Cardiac septum (tissue), 1 donor: Measurements from ENCODE around the gene COG4. TPM values are rescaled to one million over a fixed set of nuclear protein-coding genes. Genes with fewer than 3 reads are reported as not detected.
"Not testable (repeated sequence)": the region's sequence is repeated elsewhere in the genome, so short reads cannot be mapped to it uniquely, and the experiment has no call there.

Experiments
- DNase-seq: peaks from one replicate; pipeline ENCODE4 v3.0.0-alpha.2; 2020; ENCODE audit warnings: low spot score
- intact Hi-C: fragments of 100-400 bp; cut with DNase I; formaldehyde crosslinking; loops from one replicate; pipeline ENCODE4 v1.14.0; 2022
- long read RNA-seq: library from polyadenylated mRNA; unstranded; transcript quantifications from one replicate; pipeline ENCODE4 v2.0.0, GENCODE V29; 2021
- total RNA-seq: library from RNA; stranded (reverse); fragmentation: NEBNext Ultra II Directional; extraction: Animal tissue kit (Norgen Biotek cat#: 25700); gene quantifications from one replicate; pipeline ENCODE4 v1.2.1, GENCODE V29; 2021
- donor health status: DM: no; HTN: no; CAD: no.

COG4 gene
- 36.3 TPM for total RNA-seq
- long read RNA-seq, transcript COG4-201 (19 exons, 2,833 nt): major isoform, 93 of 118 reads
- long read RNA-seq, partial matches to known transcripts: 10 of 118 reads
- long read RNA-seq, other reads (novel, unspliced or antisense): 14 of 118 reads

DNA sequence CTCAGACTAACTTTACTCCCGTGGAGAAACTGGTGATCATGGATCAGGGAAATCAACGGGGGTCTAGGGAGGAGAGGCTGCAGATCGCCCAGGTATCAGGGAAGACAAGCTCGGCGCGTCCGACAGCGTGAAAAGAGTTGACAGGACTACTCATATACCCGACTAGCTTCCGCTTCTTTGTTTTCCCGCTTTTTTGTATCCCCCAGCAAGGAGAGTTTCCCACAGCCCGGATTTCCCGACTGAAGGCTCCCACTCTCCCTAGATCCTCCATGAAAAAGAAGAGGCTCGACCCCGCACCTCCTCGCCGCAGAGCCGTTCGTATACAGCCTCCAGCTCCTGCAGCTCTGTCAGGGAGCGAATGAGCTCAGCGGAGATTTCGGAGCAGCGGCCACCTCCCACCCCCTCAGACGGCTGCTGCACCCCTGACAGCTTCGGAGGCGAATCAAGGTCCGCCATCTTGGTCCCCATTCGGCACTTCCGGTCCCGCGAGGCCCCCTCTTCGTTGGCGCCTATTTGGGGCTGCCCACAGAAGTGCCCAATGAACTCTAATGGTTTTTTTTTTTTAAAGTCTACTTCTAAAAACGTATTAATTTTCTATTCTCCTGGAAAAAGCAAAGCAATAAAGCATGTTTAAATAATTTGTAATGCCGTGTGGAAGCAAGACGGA lies at the start of gene COG4:
COG4 (minus strand) TSS at position 479 of the 667 bp plus-strand sequence; CDS start at position 468, 11 bp downstream.
- peak; percentile 93 for DNase-seq
- intact Hi-C loops: no loop called here

DNA sequence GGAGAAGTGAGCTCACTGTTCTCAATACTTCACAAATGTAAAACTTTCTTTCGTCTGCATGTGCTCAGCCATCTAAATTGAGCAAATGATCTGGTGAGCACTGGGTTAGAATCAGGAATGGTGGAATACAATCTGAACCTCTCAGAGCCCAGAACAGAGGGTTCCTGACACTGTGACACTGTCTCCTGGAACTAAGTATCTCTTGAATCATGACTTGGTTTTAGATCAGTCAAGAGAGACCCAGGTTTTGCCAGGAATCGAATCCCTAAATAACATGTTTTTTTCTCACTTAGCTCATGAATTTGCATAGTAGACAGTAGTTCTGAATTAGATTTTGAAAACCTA lies 49.5 kb upstream of the COG4 start:
- DNase-seq: no peak
- intact Hi-C loops: loop anchor here (5.0 kb wide), 1 partner anchor 36 kb away; no protein-coding TSS in a partner anchor

DNA sequence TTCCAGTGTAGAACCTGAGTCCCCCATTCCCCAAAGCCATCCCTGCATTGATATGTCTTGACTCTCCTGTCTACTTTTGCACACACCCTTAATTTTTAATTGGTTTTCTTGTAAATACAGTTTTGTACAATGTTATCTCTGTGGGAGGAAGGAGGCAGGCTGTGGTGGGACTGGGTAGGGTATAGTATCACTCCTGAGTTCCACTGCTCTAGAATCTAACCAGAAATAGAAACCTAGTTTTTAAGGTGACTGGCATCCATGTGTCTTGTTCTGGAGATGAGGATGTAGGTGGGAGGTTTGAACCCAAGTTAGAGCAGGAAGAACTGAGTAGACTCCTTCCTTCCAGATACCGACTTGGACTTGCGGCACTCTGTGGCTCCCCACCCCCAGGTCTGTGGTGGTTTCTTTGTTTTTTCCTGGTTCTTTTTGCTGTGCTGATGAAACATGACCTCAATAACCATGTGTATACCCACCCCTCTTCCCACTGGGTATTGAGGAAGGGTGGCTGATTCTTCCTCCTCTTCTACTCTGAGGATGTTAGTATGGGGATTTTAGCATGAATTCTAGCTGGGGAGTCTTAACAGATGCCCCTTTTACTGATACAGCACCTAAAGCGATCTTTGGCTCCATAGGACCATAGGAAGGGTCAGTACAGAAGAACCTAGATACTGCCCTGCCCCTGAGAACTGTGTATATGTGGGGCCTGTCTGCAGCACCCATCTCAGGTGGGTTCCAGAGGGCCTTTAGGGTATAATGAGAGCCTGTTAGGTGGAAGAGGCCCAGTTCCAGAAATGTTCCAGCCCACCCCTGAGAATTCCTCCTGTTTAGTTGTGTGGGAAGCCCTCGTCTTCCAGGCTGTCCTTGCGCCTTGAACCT lies 48.9 kb upstream of the COG4 start:
- DNase-seq: peak; percentile 6
- intact Hi-C loops: loop anchor here (5.0 kb wide), 1 partner anchor 35 kb away; no protein-coding TSS in a partner anchor

GRCh38 chr16:70571623-70572022 lies 48.3 kb upstream of the COG4 start:
- no peak for DNase-seq
- intact Hi-C loops: loop anchor here (5.0 kb wide), 1 partner anchor 34 kb away; no protein-coding TSS in a partner anchor

DNA sequence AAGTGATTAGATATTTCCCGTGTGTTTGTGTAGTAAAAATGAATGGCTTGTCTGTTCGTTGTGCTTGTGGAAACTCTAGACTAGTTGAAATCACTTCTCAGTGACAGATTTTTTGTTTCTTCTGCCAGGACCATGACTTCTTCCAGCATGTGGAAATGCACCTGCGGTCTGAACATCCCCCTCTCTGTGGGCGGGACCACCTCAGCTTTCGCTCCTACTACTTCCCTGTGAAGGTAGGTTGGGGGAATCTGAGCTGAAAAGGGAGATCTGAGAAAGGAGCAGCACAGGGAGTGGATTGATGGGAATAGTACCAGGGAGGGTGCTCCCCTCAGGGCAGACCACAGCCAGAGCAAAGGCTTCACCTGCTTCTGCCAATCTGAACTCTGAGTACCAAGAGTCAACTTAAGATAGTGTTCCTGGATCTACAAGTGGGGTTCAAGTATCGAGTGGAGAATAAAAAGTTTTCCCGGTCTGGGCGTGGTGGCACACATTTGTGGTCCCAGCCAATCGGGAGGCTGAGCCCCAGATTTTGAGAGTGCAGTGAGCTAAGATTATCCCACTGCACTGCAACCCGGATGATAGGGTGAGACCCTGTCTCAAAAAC lies 47.7 kb upstream of the COG4 start:
- DNase-seq: no peak
- intact Hi-C loops: loop anchor here (5.0 kb wide), 1 partner anchor 34 kb away; no protein-coding TSS in a partner anchor

DNA sequence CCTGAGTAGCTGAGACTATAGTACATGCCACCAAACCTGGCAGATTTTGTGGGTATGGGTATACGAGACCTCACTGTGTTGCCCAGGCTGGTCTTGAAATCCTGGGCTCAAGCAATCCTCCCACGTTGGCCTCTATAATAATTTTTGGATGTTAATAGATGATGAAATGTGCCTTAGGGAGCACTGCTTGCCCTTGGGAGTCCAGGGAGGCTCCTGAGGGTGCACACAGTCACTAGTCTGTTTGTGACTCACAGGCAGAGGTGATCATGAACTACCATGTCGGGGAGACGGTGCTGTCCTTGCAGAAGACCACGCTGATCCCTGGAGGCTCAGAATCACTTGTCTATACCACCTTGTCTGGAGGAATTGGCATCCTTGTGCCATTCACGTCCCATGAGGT lies 46.4 kb upstream of the COG4 start:
- intact Hi-C loops: loop anchor here (5.0 kb wide), 1 partner anchor 32 kb away; no protein-coding TSS in a partner anchor
- DNase-seq: no peak

GRCh38 chr16:70568601-70569237 lies 45.4 kb upstream of the COG4 start:
- DNase-seq: no peak
- intact Hi-C loops: no loop called here

DNA sequence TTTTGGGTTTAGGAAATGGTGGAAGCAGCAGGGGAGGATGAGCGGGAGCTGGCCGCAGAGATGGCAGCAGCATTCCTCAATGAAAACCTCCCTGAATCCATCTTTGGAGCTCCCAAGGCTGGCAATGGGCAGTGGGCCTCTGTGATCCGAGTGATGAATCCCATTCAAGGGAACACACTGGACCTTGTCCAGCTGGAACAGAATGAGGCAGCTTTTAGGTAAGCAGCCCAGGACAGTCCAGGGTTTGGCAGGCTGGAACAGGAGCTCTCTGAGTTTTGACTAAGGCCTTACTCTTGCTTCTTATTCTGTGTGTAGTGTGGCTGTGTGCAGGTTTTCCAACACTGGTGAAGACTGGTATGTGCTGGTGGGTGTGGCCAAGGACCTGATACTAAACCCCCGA lies 41.7 kb upstream of the COG4 start:
- intact Hi-C loops: no loop called here
- DNase-seq: no peak

DNA sequence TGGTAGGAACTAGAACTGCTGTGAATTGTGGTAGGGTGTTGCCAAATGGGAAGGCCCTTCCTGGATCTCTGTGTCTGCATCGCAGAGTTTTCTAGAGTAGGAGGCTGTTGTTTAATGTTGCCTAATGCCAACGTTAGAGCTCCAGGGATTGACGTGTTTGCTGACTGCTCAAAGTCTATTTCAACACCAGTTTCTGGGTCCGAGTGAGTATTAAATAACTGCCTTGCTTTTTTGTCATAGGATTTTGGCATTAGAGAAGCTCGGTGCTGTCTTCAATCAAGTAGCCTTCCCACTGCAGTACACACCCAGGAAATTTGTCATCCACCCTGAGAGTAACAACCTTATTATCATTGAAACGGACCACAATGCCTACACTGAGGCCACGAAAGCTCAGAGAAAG lies 40.3 kb upstream of the COG4 start:
- DNase-seq: no peak
- intact Hi-C loops: no loop called here

GRCh38 chr16:70561623-70562022 lies 38.3 kb upstream of the COG4 start:
- intact Hi-C loops: no loop called here
- no peak for DNase-seq

- intact Hi-C loops: no loop called here
- no peak for DNase-seq
These were observed 32.7 kb upstream of the COG4 start for GRCh38 chr16:70556063-70556462.

DNA sequence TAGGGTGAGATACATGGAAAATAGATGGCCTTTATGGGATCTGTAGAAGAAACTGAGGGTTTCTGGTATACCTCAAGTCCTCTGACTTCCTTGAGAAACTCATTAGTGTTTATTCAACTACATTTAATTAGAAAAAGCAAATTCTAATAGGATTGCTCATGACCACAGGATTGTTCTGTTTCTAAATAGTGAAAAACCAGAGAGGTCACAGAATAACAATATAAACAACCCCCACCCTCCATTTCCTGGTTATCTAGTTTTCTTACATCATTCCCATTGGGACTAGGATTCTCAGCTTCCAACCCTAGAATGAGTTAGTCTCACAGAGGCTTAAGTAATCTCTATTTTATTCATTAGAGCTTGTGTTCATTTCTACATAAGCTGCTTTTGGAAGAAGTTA lies 30.3 kb upstream of the COG4 start:
- intact Hi-C loops: no loop called here
- no peak for DNase-seq

DNA sequence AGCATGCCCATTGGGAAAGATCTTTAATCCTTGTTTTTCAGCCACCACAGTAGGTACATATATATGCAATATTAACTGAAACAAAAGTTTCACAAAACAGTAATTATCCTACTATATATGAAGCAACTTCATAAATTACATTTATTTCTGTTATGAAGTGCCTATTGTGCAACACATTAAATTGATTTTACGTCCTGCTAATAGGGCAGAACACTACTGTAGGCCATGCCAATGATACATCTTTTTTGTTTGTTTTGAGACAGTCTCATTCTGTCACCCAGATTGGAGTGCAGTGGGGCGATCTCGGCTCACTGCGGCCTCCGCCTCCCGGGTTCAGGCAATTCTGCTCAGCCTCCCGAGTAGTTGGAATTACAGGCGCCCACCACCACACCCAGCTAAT lies 29.3 kb upstream of the COG4 start:
- intact Hi-C loops: no loop called here
- DNase-seq: no peak

DNA sequence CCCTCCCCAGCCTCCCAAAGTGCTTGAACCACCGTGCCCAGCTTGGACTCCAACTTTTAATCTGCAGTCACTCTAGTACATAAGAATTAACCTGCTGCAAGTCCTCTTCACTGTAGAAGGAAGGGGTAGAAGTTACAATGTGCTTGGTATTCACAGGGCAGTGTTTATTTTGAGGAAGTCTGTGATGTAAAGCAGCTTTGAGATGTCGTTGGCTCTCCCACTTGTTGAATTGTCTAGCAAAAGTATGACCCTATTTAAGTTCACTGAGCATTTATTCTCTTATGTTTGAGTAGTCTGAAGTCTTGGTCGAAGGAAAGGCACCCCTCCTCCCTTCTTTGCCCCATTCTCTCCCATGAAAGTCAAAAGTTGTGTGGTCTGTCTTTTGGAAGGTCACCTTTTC lies 28.4 kb upstream of the COG4 start:
- intact Hi-C loops: no loop called here
- no peak for DNase-seq

DNA sequence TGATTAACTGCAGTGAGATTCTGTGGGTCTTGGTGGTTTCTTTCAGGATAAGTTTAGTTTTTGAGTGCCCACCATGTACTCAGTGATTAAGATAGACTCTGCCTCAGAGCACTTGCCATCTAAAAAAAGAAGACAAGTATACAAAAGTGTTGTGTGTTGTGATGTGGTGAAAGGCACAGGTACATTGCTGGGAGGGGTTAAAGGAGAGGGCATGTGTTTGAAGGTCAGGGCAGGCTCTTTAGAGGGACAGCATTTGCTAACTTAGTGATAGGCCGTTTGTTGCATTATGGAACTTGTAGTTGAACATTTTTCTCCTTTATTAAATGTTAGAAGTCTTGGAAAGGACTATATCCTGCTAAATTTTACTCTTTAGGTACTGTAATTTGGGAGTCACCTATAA lies 26.7 kb upstream of the COG4 start:
- intact Hi-C loops: no loop called here
- no peak for DNase-seq

- intact Hi-C loops: no loop called here
These were observed 25.6 kb upstream of the COG4 start for GRCh38 chr16:70548936-70549335.

GRCh38 chr16:70544548-70544947 lies 21.2 kb upstream of the COG4 start:
- no peak for DNase-seq
- intact Hi-C loops: no loop called here

More at GRCh38 chr16:70548936-70549335, 25.6 kb upstream of the COG4 start:
- DNase-seq: no peak

- intact Hi-C loops: no loop called here
- DNase-seq: no peak
These were observed 17.6 kb upstream of the COG4 start for GRCh38 chr16:70540994-70541393.

- intact Hi-C loops: loop anchor here (5.0 kb wide), 1 partner anchor 37 kb away; no protein-coding TSS in a partner anchor
- no peak for DNase-seq
These were observed 11.6 kb upstream of the COG4 start for GRCh38 chr16:70534971-70535370.

DNA sequence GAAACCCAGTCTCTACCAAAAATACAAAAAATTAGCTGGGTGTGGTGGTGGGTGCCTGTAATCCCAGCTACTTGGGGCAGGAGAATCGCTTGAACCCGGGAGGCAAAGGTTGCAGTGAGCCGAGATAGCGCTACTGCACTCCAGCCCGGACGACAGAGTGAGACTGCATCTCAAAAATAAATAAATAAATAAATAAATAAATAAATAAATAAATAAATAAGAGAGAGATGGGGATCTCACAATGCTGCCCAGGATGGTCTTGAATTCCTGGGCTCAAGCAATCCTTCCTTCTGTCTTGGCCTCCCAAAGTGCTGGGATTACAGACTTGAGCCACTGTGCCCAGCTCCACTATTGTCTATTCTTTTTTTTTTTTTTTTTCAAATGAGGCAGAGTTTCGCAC lies 6.6 kb upstream of the COG4 start:
- intact Hi-C loops: loop anchor here (2.0 kb wide), 1 partner anchor 123 kb away; no protein-coding TSS in a partner anchor

More for the DNA sequence above, 6.6 kb upstream of the COG4 start:
- not testable (repeated sequence) for DNase-seq
